ENCODE data around the gene NUMB.
A peak's percentile ranks its signal among the peaks of the same experiment; 100 is the strongest.

Gene NUMB

DNA sequence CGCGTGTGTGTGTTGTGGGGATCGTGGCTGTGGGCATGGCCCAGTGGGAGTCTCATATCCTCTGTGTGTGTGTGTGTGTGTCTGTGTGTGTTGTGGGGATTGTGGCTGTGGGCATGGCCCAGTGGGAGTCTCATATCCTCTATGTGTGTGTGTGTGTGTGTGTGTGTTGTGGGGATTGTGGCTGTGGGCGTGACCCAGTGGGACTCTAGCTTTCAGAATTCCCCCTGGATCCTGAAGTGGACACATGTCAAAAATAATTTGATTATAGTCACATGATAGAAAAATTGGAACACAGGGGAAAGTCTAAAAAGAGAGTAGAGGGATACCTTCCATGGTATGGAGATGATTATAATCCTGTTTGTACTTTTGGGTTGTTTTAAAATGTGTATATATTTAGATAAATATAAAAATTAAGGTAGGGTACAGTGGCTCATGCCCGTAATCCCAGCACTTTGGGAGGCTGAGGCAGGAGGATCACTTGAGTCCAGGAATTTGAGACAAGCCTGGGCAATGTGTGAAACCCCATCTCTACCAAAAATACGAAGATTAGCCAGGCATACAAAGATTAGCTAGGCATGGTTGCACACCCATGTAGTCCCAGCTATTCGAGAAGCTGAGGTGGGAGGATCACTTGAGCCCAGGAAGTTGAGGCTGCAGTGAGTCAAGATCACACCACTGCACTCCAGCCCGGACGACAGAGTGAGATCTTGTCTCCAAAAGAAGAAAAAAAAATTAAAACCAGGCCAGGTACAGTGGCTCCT is 210.1 kb downstream of the NUMB start:
- no peak for DNase-seq (ENCODE audit: low read depth in 2 of 2, low spot score in 1 of 2)

DNA sequence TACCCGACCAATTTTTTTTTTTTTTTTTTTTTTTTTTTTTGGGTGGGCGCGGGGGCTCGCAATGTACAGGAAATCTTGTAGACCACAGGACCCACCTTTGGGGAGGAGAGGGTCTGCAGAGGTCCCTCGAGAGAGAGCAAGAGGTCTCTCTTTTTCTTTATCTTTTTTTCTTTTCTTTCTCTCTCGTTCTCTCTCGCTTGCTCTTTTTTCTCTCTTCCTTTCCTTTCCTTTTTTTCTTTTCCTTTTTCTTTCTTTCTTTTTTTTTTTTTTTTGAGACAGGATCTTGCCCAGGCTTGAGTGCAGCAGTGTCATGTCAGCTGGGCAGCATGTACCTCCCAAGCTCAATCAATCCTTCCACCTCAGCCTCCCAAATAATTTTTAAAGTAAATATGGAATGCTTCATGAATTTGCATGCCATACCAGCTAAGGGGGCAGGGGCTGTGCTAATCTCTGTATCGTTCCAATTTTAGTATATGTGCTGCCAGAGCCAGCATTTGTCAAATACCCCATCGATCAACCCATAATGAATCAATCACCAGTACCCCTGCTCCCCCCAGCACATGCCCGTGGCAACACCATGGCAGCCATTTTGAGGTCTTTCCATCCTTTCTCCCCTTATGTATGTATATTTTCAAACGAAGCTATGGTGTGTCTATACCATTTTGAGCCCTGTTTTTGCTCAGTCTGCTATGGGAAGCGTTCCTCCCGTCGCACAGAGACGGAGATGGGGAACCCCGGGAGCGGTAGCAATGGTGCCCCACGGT is 211.8 kb downstream of the NUMB start:
- DNase-seq (ENCODE audit: low read depth in 2 of 2, low spot score in 1 of 2): no peak

DNA sequence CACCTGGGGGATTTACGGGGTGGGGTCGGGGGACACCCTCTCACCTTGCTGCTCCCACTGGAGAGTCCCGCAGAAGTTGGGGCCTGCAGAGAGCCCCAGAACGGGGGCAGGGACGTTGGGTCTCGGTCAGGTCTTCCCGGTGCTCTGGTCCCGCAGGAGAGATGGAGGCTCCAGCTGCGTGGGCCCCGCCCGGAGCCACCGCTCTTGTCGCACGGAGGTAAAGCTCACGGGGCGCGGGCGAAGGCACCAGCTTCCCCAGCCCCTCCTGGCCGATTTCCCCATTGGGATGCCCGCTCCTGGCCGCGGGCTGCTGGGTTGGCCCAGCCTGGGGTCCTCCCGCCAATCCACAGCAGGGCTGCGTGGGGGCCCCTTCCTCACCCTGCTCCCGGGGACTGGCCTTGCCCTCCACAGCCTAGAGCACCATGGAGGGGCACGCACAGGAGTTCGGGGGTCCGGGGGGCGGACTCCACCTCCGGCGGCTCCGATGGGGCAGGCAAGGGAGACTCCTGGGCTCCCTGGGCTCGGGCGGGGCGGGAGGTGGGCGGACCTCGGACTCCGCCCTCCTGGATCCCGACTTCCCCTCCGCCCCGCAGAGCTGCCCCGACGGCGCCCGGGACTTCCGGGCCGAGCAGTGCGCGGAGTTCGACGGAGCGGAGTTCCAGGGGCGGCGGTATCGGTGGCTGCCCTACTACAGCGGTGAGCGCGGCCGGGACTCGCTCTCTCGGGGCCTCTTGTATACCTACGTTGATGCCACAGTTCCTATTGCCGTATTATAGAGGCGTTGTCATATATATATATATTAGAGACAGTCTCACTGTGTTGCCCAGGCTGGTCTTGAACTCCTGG is 212.6 kb downstream of the NUMB start:
- peak in 1 of 2 donors; percentile 21 for DNase-seq (ENCODE audit: low read depth in 2 of 2, low spot score in 1 of 2)

DNA sequence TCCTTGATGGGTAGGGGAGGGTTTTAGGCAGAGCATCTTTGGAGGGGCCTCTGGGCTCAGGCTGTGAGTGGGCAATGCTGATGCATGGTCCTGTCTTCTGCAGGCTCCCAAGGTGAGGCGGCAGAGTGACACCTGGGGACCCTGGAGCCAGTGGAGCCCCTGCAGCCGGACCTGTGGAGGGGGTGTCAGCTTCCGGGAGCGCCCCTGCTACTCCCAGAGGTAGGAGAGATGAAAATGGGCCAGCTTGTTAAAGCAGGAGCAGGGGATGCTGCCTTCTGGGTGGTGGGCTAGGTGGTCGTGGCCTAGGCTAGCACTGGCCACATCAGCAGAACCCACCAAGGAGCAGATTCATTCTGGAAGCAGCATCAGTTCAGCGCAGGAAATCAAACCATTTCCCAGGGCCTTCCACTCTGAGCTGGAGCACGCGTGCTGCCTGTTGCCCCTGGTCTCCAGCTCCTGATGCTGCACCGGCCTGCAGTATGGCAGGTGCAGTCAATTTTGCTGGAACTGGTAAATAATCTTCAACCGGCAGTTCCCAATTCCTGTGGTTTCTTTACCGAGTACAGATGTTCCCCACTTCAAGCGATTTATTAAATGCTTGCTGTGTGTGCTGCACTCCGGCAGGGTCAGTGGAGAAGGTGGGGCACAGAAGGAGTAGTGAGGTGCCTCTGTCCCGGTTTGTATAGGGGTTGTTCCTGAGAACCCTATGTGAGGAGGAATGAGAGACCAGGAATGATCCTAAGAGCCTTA is 213.6 kb downstream of the NUMB start:
- no peak for DNase-seq (ENCODE audit: low read depth in 2 of 2, low spot score in 1 of 2)

DNA sequence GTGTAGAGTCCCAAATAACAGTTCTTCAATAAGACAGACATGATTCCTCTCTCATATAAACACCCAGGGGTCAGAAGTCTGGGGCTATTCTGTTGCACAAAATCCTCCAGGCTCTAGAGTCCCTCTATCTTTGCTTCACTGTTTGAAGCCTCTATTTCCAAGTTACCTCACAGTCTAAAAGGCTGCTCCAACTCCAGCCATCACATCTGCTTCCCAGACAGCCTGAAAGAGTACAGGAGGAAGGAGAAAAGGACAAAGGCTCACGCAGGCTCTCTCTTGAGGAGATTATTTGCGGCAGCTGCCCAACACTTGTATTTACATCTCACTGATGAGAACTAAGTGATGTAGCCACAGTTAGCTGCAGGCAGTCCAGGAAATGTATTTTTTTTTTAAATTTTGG is 214.6 kb downstream of the NUMB start:
- DNase-seq (ENCODE audit: low read depth in 2 of 2, low spot score in 1 of 2): no peak

DNA sequence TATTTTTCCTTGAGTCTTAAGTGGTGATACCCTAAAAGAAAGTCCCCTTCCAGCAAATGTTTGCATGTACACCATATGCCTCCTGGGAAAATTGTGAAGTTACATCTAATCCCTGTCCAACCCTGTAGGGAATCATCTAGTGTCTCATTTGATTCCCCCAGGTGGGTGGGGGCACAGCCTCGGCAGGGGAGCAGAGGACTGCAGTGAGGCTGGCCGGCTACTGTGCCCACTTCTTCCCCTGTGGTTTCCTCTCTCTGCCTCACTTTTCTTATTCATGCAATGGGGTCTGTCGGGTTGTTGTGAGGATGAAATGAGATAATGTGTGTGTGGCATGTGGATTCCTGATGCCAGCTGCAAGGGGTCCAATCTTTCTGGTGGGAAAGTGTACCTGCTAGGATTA is 215.0 kb downstream of the NUMB start:
- no peak for DNase-seq (ENCODE audit: low read depth in 2 of 2, low spot score in 1 of 2)

DNA sequence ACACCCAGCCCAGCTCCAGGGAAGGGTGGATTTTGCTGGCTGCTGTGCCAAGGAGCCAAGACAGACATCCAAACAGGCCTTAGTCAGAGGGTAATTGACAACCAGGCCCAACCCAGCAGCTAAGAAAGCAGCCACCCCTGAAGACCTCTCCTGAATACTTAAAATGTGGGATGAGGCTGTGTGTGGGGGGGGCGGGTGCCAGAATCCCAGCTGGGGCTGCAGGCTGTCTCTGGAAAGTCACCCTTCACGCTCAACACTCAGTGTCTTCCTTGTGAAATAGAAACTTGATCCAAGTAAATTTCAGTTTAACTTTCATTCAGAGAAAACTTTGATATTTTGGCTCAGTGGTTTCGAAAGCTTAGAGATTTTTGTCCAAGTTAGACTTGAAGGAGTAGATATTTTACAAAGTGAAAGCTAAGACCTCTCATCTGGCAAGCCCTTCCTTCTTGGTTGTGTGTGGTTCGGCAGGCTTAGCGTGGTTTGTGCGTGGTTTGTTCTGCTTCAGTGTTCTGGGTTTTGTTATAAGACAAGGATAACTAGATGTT is 215.9 kb downstream of the NUMB start:
- no peak for DNase-seq (ENCODE audit: low read depth in 2 of 2, low spot score in 1 of 2)

DNA sequence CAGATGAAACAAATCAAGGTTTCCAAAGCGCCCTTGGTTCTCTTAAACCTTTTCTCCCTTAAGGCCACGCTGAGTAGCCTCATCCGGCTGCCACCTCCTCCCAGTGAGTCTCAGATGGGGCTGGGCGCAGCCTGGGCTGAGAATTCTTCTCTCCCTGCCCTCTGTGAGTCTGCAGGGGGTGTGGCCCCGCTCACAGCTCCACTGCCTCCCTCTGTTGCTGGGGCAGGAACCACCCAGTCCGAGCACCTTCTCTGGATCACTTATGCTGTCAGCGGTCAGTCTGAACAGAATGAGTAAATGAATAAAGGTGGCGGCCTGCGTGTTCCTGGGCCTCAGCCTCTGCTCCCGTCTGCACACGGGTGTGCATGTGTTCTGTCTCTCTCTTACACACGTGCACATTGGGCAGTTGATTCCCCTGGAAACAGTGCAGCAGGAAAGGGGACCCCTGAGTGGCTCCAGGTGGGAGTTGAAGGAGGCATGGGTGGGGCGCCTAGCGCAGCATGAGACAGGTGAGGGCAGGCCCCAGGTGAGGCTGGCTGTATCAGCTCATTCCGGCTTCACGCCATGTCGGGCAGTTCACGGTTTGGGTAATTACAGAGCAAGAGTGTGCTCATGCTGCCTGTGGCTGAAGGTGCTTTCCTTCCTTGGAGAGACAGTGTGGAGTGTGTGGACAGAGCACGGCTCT is 216.7 kb downstream of the NUMB start:
- no peak for DNase-seq (ENCODE audit: low read depth in 2 of 2, low spot score in 1 of 2)

DNA sequence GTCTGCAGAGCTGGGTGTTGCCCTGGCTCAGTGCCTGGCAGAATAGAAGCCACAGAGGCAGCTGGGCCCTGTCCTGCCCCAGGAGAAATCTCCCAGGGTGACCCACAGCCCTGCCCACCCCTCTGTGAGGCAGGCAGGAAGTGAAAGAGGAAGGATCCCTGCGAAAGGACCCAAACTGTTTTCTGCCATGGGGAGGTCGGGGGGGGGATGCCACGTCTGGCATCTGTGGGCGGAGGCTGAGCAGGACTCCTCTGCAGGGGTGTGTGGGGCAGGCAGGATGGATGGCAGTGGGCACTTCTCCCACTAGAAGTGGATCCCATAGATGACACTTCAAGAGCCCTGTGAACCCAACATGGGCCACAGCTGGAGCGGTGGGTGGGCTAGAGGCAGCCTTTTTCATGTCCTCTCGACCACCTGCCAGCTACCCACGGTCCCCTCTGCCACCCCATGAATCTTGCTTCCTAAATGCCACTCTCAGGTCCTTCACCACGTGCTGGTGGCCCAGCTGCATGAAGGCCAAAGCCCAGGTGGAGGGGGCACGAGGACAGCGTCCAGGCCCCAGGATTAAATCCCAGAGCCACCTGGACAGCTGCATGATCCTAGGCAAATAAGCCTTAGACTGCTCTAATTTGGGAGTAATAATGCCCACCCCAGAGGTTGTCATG is 217.4 kb downstream of the NUMB start:
- DNase-seq (ENCODE audit: low read depth in 2 of 2, low spot score in 1 of 2): no peak

DNA sequence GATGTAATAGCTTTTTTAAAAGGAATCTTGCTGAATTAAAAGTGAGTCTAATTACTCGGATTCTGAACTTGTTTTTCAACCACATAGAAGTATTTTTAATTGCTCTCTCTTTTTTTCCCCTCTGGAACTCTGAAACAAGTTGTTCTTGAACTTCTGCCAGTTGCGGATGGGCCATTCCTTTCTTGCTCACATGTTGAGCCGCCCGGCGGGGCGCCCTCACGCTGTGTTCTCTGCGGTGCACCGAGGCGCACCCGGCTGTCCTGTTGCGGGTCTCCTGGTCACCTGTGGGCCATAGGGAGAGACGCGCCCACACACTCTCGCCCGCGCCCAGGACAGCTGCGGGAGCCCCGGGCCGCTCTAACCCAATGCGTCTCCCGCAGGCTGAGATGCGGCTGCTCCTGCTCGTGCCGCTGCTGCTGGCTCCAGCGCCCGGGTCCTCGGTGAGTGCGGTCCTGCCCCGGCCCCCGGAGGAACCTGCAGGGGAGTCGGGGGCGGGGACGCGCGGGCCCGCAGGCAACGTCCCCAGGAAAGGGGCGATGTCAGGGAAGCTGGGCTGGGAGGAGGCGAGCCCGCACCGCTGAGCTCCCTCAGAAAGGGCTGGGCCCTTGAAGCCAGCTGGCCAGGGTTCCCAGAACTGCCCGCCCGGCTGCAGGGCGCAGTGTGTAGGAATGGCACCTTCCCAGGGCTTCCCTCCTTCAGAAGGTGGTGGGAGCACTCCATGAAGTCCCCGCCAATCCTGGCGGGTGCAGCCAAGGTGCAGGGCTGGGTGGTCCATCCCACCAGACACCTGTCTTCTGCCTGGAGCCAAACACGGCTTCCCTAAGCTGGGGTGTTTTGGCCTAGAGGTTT is 218.7 kb downstream of the NUMB start:
- DNase-seq (ENCODE audit: low read depth in 2 of 2, low spot score in 1 of 2): no peak

DNA sequence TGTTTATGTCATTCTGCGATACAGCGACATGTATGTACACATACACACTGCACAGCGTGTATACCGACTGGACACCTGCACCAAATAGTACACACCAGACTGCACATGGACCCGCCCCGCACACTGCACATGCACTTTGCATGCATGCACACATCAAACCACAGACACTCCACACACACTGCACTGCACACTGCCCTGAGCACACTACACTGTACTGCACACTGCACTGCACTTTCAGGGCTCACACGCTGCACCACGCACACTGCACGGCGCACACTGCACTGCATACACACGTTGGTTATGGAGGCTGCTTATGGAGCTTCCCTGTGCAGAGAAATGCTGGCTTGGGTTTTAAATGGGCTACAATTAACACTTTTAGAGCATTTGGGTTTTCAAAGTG is 219.4 kb downstream of the NUMB start:
- DNase-seq (ENCODE audit: low read depth in 2 of 2, low spot score in 1 of 2): no peak

DNA sequence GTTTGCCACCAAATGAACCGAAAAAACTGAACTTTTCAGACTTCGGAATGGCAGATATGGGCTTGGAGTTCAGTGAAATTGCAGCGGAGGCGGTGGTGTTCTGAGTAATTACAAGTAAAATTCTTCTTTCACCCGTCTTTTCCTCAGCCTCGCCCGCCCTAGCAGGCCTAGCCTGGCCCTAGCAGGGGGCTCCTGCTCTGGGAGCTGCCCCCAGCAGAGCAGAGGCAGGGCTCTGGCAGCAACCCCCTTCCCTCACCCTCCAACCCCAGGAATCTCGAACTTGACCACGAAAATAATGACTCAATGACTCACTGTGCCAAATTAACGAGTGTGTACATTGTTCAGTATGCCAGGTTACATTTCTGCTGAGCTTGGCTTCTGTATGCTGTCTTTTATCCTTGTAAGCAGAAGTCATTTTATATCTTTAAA is 219.9 kb downstream of the NUMB start:
- no peak for DNase-seq (ENCODE audit: low read depth in 2 of 2, low spot score in 1 of 2)

DNA sequence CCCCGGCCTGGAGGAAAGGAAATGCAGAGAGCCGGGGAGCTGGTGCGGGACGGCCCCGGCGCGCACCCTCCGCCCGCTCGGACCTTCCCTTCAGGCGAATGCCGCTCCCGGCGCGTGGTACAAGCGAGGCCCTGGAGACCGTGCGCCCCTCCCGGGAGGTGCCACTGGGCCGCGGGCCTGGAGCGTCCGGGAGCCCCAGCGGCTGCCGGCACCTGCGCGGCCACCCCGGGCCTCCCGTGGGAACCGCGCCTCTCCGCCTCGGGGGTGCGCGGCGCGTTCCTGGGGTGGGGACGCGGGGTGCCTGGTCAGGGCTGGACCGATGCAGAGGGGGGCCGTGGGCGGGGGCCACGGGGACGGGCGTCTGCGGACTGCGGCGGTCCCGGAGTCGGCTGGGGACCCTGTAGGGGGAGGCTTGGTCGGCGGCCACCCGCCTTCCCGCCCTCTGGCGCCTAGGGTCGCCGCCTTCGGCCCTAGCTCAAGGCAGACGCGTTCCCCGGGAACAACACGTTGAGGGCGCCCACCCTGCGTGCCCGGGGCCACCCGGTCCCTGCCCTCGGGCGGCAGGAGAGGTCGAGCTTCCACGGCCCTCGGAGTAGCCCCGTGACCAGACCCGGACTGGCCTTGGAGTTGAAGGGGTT is 220.4 kb downstream of the NUMB start:
- DNase-seq (ENCODE audit: low read depth in 2 of 2, low spot score in 1 of 2): no peak

DNA sequence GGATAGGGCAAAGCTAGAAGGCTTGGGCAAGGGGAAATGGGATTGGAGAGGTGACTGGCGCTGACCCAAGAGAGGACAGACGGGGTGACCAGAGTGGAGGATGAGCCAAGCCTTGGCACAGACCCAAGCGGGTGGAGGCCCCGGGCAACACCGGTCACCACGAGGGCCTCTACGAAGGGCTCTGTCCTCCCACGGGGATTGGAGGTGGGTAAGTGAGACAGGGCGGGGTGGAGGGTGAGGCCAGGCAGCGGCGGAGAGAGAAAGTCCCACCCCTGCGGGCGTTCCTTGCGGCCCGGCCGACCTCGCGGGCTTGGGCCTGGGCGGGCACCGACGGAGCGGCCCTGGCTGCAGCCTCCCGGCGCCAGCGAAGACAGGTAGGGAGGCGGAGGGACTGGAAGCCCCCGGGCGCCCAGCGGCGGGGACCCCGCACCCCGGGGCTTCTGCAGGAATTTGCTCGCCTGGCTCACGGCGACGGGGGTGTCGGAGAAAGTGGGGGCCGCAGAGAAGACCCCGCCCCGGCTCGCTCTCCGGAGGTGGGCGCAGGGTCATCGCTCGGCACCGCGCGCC is 221.0 kb downstream of the NUMB start, which contains the start of gene PAPLN:
TSS of gene PAPLN (plus strand) at position 288 of the 567 bp plus-strand sequence. CDS start 2,273 bp downstream, outside the sequence.
- DNase-seq (ENCODE audit: low read depth in 2 of 2, low spot score in 1 of 2): no peak

DNA sequence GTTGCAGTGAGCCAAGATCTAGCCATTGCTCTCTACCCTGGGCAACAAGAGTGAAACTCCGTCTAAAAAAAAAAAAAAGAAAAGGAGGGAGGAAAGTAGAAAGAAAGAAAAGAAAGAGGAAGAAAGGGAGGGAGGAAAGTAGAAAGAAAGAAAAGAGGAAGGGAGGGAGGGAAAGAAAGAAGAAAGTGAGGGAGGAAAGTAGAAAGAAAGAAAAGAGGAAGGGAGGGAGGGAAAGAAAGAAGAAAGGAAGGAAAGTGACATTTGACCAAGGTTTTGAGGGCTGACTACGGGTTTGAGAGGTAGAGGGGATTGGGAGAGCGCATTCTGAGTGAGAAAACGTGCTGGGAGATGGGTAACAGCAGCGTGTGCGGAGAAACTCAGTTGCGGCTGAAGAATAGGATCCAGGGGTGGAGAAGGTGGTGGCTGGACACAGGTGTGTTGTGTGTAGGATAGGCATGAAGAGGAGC is 221.6 kb downstream of the NUMB start:
- DNase-seq (ENCODE audit: low read depth in 2 of 2, low spot score in 1 of 2): no peak

DNA sequence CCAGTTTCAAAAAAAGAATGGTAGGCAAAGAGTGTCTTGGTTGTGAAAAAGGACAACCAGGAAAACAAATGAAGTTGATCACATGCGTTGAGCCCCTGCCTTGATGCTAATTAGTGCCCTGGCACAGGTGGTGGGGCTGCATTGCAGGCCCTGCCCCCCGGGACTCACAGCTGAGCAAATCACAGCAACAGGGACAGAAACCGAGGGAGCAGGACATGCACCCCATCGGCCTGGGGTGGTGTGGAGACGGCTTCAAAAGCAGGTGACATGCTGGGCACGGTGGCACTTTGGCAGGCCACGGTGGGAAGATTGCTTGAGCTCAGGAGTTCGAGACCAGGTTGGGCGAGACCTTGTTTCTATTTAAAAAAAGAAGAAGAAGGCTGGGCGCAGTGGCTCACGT is 222.2 kb downstream of the NUMB start:
- DNase-seq (ENCODE audit: low read depth in 2 of 2, low spot score in 1 of 2): no peak

DNA sequence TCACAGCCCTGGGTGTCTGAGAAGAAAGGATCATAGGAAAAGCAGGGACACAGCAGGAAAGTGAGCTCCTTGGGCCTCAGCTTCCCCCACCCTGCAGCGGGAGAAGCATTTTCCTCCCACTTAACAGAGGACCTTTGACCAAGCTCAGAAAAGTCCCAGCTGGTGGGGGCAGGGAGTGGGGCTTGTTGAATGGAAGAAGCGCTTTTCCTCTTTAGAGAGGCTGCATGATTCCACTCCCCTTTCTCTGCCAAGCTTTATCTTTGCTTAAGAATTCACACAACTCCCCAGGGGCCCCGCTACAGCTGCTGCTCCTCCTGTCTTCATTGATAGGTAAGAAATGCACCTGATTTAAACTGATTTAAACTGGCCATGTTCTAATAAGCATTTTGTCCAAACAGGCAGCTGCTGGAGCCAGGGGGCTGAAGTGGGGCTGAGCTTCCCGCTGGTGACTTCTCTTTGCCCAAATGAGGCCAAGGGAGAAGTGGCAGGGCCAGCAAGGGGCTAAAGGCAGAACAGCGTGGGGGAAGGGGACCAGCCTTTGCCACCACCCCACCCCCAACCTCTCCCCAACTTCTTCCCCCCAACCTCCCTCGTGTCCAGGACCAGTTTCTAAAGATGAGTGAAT is 222.7 kb downstream of the NUMB start:
- no peak for DNase-seq (ENCODE audit: low read depth in 2 of 2, low spot score in 1 of 2)
